ENCODE results near the gene TMEM239. TPM values are rescaled to one million over a fixed set of nuclear protein-coding genes. Genes with fewer than 3 reads are reported as not detected.
"Not testable (repeated sequence)": the region's sequence is repeated elsewhere in the genome, so short reads cannot be mapped to it uniquely, and the experiment has no call there.

TMEM239 gene
- total RNA-seq, 1 experiment from 2014 or later = not detected

GRCh38 chr20:2768632-2769015 lies 47.5 kb upstream of the TMEM239 start:
- H3K4me3 ChIP-seq = no peak overlapping the region
- no peaks in the 10 kb centered on the region for H3K9me3 ChIP-seq (ENCODE audit: insufficient read depth, low read depth)
- no peak overlapping the region for H3K27ac ChIP-seq
- no peaks in the 10 kb centered on the region for H3K9me2 ChIP-seq (ENCODE audit: insufficient read depth)
- H3K79me2 ChIP-seq (ENCODE audit: low read depth) = no peaks in the 10 kb centered on the region
- no peaks in the 10 kb centered on the region for H4K20me1 ChIP-seq (ENCODE audit: insufficient read depth)
- no peak overlapping the region for H2AFZ ChIP-seq
- H3K4me2 ChIP-seq = peak overlapping the region; percentile 52
- no peaks in the 10 kb centered on the region for H3K27me3 ChIP-seq (ENCODE audit: insufficient read depth, low read depth)
- no peak for DNase-seq
- CTCF ChIA-PET = no interaction called here
- H3K4me1 ChIP-seq (replicated peaks; ENCODE audit: insufficient read depth) = peaks cover 8% of the 10 kb centered on the region
- no TSS peak for BruUV-seq (replicated peaks)
- H3F3A ChIP-seq (ENCODE audit: insufficient read depth, low read depth) = no peaks in the 10 kb centered on the region; the same call in 1 of the 2 replicates
- no peaks in the 10 kb centered on the region for H3K36me3 ChIP-seq (ENCODE audit: low read depth)
- intact Hi-C loops (cut with micrococcal nuclease; ENCODE audit: unreplicated experiment) = loop anchor here (1.0 to 2.0 kb wide), 2 partner anchors 46 to 72 kb away; partner anchors contain the start of genes C20orf141, PCED1A and VPS16
- POLR2A ChIA-PET (ENCODE audit: unreplicated experiment) = interaction anchor here (0.6 kb wide), 3 partner anchors 737 to 1916 kb away, joined by 3 to 8 read pairs (median 7); partner anchors contain the start of gene ADISSP
- TF ChIP-seq CTCF (conservative IDR thresholded peaks at IDR 0.05) (no peak), EZH2 (IDR thresholded peaks at IDR 0.05; ENCODE audit: low read depth) (no peak)

- intact Hi-C loops (cut with micrococcal nuclease; ENCODE audit: unreplicated experiment); POLR2A ChIA-PET (ENCODE audit: unreplicated experiment); H3K9me3 ChIP-seq (ENCODE audit: insufficient read depth, low read depth); H3F3A ChIP-seq (ENCODE audit: insufficient read depth, low read depth); BruUV-seq (replicated peaks); CTCF ChIA-PET; H3K9me2 ChIP-seq (ENCODE audit: insufficient read depth); H3K4me2 ChIP-seq; DNase-seq; H3K27ac ChIP-seq; H4K20me1 ChIP-seq (ENCODE audit: insufficient read depth); H3K4me1 ChIP-seq (replicated peaks; ENCODE audit: insufficient read depth); H3K27me3 ChIP-seq (ENCODE audit: insufficient read depth, low read depth); H3K4me3 ChIP-seq; H3K36me3 ChIP-seq (ENCODE audit: low read depth); H2AFZ ChIP-seq; H3K79me2 ChIP-seq (ENCODE audit: low read depth): not testable (repeated sequence)
These were observed 46.1 kb upstream of the TMEM239 start for GRCh38 chr20:2770091-2770490.

GRCh38 chr20:2771631-2772080 lies 44.5 kb upstream of the TMEM239 start:
- Histone ChIP-seq H3K4me1 (replicated peaks; ENCODE audit: insufficient read depth) (peaks cover 8% of the 10 kb centered on the region), H4K20me1 (ENCODE audit: insufficient read depth) (no peaks in the 10 kb centered on the region), H3K4me3 (no peak overlapping the region), H3K27me3 (ENCODE audit: insufficient read depth, low read depth) (no peaks in the 10 kb centered on the region), H3K9me3 (ENCODE audit: insufficient read depth, low read depth) (no peaks in the 10 kb centered on the region), H3K9me2 (ENCODE audit: insufficient read depth) (no peaks in the 10 kb centered on the region), H3F3A (ENCODE audit: insufficient read depth, low read depth) (no peaks in the 10 kb centered on the region), H3K79me2 (ENCODE audit: low read depth) (no peaks in the 10 kb centered on the region), H2AFZ (no peak overlapping the region), H3K4me2 (no peak overlapping the region), H3K36me3 (ENCODE audit: low read depth) (no peaks in the 10 kb centered on the region), H3K27ac (no peak overlapping the region)
- no TSS peak for BruUV-seq (replicated peaks)
- intact Hi-C loops (cut with micrococcal nuclease; ENCODE audit: unreplicated experiment) = no loop called here
- no peak for TF ChIP-seq EZH2 (IDR thresholded peaks at IDR 0.05; ENCODE audit: low read depth)
- TF ChIP-seq CTCF (conservative IDR thresholded peaks at IDR 0.05) = no peak
- ChIA-PET POLR2A (ENCODE audit: unreplicated experiment) (no interaction called here), CTCF (no interaction called here)
- no peak for DNase-seq

GRCh38 chr20:2773812-2774211 lies 42.4 kb upstream of the TMEM239 start:
- DNase-seq = no peak
- no peak overlapping the region for H3K27ac ChIP-seq
- CTCF ChIA-PET = no interaction called here
- BruUV-seq (replicated peaks) = no TSS peak
- intact Hi-C loops (cut with micrococcal nuclease; ENCODE audit: unreplicated experiment) = no loop called here
- POLR2A ChIA-PET (ENCODE audit: unreplicated experiment) = no interaction called here
- no peaks in the 10 kb centered on the region for H3K79me2 ChIP-seq (ENCODE audit: low read depth)
- no peaks in the 10 kb centered on the region for H3F3A ChIP-seq (ENCODE audit: insufficient read depth, low read depth)
- H3K27me3 ChIP-seq (ENCODE audit: insufficient read depth, low read depth) = no peaks in the 10 kb centered on the region
- H3K4me1 ChIP-seq (replicated peaks; ENCODE audit: insufficient read depth) = no peaks in the 10 kb centered on the region; the same call in 1 of the 2 replicates
- no peak for TF ChIP-seq CTCF (conservative IDR thresholded peaks at IDR 0.05)
- no peak for TF ChIP-seq EZH2 (IDR thresholded peaks at IDR 0.05; ENCODE audit: low read depth)
- no peak overlapping the region for H2AFZ ChIP-seq
- no peaks in the 10 kb centered on the region for H3K9me2 ChIP-seq (ENCODE audit: insufficient read depth)
- no peaks in the 10 kb centered on the region for H3K36me3 ChIP-seq (ENCODE audit: low read depth)
- no peaks in the 10 kb centered on the region for H3K9me3 ChIP-seq (ENCODE audit: insufficient read depth, low read depth)
- H3K4me2 ChIP-seq = no peak overlapping the region
- H4K20me1 ChIP-seq (ENCODE audit: insufficient read depth) = no peaks in the 10 kb centered on the region
- H3K4me3 ChIP-seq = no peak overlapping the region
